Measurements from ENCODE around the gene EPS15. TPM values are rescaled to one million over a fixed set of nuclear protein-coding genes. Genes with fewer than 3 reads are reported as not detected.

EPS15 gene
- total and polyA plus RNA-seq, 2 of the 13 experiments (the other 11 are each of a cell fraction or from before 2014, with no cell fraction given) = 14.3 to 19.3 TPM

- TF ChIP-seq GMEB2 (CRISPR knock-in tag; IDR thresholded peaks at IDR 0.05; ENCODE audit: low read depth) (no peak), TBX3 (IDR thresholded peaks at IDR 0.05; ENCODE audit: borderline replicate concordance) (no peak), NPAS2 (CRISPR knock-in tag; IDR thresholded peaks at IDR 0.05; ENCODE audit: borderline replicate concordance) (no peak), DPF2 (CRISPR knock-in tag; IDR thresholded peaks at IDR 0.05; ENCODE audit: borderline replicate concordance, low read depth) (no peak), ZFP37 (CRISPR knock-in tag; IDR thresholded peaks at IDR 0.05; ENCODE audit: borderline replicate concordance) (no peak), ZNF552 (CRISPR knock-in tag; IDR thresholded peaks at IDR 0.05; ENCODE audit: borderline replicate concordance) (no peak), SRY (CRISPR knock-in tag; IDR thresholded peaks at IDR 0.05) (no peak), RORA (CRISPR knock-in tag; IDR thresholded peaks at IDR 0.05) (no peak), NFATC3 (CRISPR knock-in tag; IDR thresholded peaks at IDR 0.05) (no peak), ZNF468 (CRISPR knock-in tag; IDR thresholded peaks at IDR 0.05) (no peak)
- TF ChIP-seq, protein P1, sequence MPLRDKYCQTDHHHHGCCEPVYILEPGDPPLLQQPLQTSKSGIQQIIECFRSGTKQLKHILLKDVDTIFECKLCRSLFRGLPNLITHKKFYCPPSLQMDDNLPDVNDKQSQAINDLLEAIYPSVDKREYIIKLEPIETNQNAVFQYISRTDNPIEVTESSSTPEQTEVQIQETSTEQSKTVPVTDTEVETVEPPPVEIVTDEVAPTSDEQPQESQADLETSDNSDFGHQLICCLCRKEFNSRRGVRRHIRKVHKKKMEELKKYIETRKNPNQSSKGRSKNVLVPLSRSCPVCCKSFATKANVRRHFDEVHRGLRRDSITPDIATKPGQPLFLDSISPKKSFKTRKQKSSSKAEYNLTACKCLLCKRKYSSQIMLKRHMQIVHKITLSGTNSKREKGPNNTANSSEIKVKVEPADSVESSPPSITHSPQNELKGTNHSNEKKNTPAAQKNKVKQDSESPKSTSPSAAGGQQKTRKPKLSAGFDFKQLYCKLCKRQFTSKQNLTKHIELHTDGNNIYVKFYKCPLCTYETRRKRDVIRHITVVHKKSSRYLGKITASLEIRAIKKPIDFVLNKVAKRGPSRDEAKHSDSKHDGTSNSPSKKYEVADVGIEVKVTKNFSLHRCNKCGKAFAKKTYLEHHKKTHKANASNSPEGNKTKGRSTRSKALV (CRISPR knock-in tag; IDR thresholded peaks at IDR 0.05) = no peak
Measured at GRCh38 chr1:51320967-51321923, 197.8 kb downstream of the EPS15 start (continued).
